Measurements from ENCODE around the gene SLC22A4.

SLC22A4 gene

GRCh38 chr5:132370971-132371602, 76.9 kb downstream of the SLC22A4 start:
- in situ Hi-C loops (cut with MboI; ENCODE audit: low sequenced_read_pairs) = no loop called here

GRCh38 chr5:132371603-132371994, 77.4 kb downstream of the SLC22A4 start:
- in situ Hi-C loops (cut with MboI; ENCODE audit: low sequenced_read_pairs) = no loop called here

GRCh38 chr5:132372127-132372526, 77.9 kb downstream of the SLC22A4 start:
- in situ Hi-C loops (cut with MboI; ENCODE audit: low sequenced_read_pairs) = no loop called here

GRCh38 chr5:132372542-132372941, 78.3 kb downstream of the SLC22A4 start:
- in situ Hi-C loops (cut with MboI; ENCODE audit: low sequenced_read_pairs) = no loop called here

- in situ Hi-C loops (cut with MboI; ENCODE audit: low sequenced_read_pairs) = loop anchor here (25.0 kb wide), 2 partner anchors 314 to 461 kb away; partner anchors contain the start of genes CSF2, IL3 and SHROOM1
Observed at GRCh38 chr5:132375957-132376356, 81.8 kb downstream of the SLC22A4 start.

- in situ Hi-C loops (cut with MboI; ENCODE audit: low sequenced_read_pairs) = loop anchor here (25.0 kb wide), 2 partner anchors 315 to 460 kb away; partner anchors contain the start of genes CSF2, IL3 and SHROOM1
Observed at GRCh38 chr5:132376694-132377641, 82.8 kb downstream of the SLC22A4 start.

- in situ Hi-C loops (cut with MboI; ENCODE audit: low sequenced_read_pairs) = loop anchor here (25.0 kb wide), 2 partner anchors 315 to 460 kb away; partner anchors contain the start of genes CSF2, IL3 and SHROOM1
Observed at GRCh38 chr5:132377738-132378137, 83.5 kb downstream of the SLC22A4 start.

- in situ Hi-C loops (cut with MboI; ENCODE audit: low sequenced_read_pairs) = loop anchor here (25.0 kb wide), 2 partner anchors 316 to 459 kb away; partner anchors contain the start of genes CSF2, IL3 and SHROOM1
Observed at GRCh38 chr5:132378580-132378979, 84.4 kb downstream of the SLC22A4 start.

- in situ Hi-C loops (cut with MboI; ENCODE audit: low sequenced_read_pairs) = loop anchor here (25.0 kb wide), 2 partner anchors 318 to 457 kb away; partner anchors contain the start of genes CSF2, IL3 and SHROOM1
Observed at GRCh38 chr5:132380047-132380446, 85.9 kb downstream of the SLC22A4 start.

- in situ Hi-C loops (cut with MboI; ENCODE audit: low sequenced_read_pairs) = loop anchor here (25.0 kb wide), 2 partner anchors 318 to 457 kb away; partner anchors contain the start of genes CSF2, IL3 and SHROOM1
Observed at GRCh38 chr5:132380741-132381140, 86.5 kb downstream of the SLC22A4 start.

- in situ Hi-C loops (cut with MboI; ENCODE audit: low sequenced_read_pairs) = loop anchor here (25.0 kb wide), 2 partner anchors 319 to 456 kb away; partner anchors contain the start of genes CSF2, IL3 and SHROOM1
Observed at GRCh38 chr5:132381614-132382013, 87.4 kb downstream of the SLC22A4 start.

- in situ Hi-C loops (cut with MboI; ENCODE audit: low sequenced_read_pairs) = loop anchor here (25.0 kb wide), 2 partner anchors 321 to 454 kb away; partner anchors contain the start of genes CSF2, IL3 and SHROOM1
Observed at GRCh38 chr5:132383261-132383660, 89.1 kb downstream of the SLC22A4 start.

- in situ Hi-C loops (cut with MboI; ENCODE audit: low sequenced_read_pairs) = loop anchor here (25.0 kb wide), 2 partner anchors 322 to 453 kb away; partner anchors contain the start of genes CSF2, IL3 and SHROOM1
Observed at GRCh38 chr5:132383984-132384383, 89.8 kb downstream of the SLC22A4 start.

GRCh38 chr5:132384506-132385050, 90.4 kb downstream of the SLC22A4 start:
- in situ Hi-C loops (cut with MboI; ENCODE audit: low sequenced_read_pairs) = loop anchor here (25.0 kb wide), 2 partner anchors 322 to 453 kb away; partner anchors contain the start of genes CSF2, IL3 and SHROOM1

- in situ Hi-C loops (cut with MboI; ENCODE audit: low sequenced_read_pairs) = loop anchor here (25.0 kb wide), 2 partner anchors 323 to 452 kb away; partner anchors contain the start of genes CSF2, IL3 and SHROOM1
Observed at GRCh38 chr5:132385326-132386105, 91.3 kb downstream of the SLC22A4 start.

GRCh38 chr5:132386644-132387286, 92.6 kb downstream of the SLC22A4 start:
- in situ Hi-C loops (cut with MboI; ENCODE audit: low sequenced_read_pairs) = loop anchor here (25.0 kb wide), 2 partner anchors 324 to 451 kb away; partner anchors contain the start of genes CSF2, IL3 and SHROOM1

- in situ Hi-C loops (cut with MboI; ENCODE audit: low sequenced_read_pairs) = loop anchor here (25.0 kb wide), 2 partner anchors 325 to 450 kb away; partner anchors contain the start of genes CSF2, IL3 and SHROOM1
Observed at GRCh38 chr5:132387640-132388117, 93.5 kb downstream of the SLC22A4 start.

- in situ Hi-C loops (cut with MboI; ENCODE audit: low sequenced_read_pairs) = loop anchor here (25.0 kb wide), 2 partner anchors 326 to 449 kb away; partner anchors contain the start of genes CSF2, IL3 and SHROOM1
Observed at GRCh38 chr5:132388244-132389050, 94.3 kb downstream of the SLC22A4 start.
